ENCODE results near the gene DNAH10. TPM values are rescaled to one million over a fixed set of nuclear protein-coding genes. Genes with fewer than 3 reads are reported as not detected.

DNAH10 gene
- total and polyA plus RNA-seq, 2 of the 4 experiments (the other 2 are of a cell fraction), result 0.18 to 0.22 TPM

- in situ Hi-C loops (cut with MboI; ENCODE audit: low sequenced_read_pairs), result no loop called here
- no peak overlapping the region for H3K4me2 ChIP-seq (ENCODE audit: low read depth, low read length)
- no peak overlapping the region for H3K18ac ChIP-seq (ENCODE audit: low read depth, low read length)
- H2AK5ac ChIP-seq (ENCODE audit: low read depth, low read length), result no peak overlapping the region
- no peak overlapping the region for H3K4ac ChIP-seq (ENCODE audit: low read depth, low read length)
- no peak overlapping the region for H4K8ac ChIP-seq (ENCODE audit: low read depth in 2 of 2, low read length in 2 of 2)
- BruUV-seq (replicated peaks), result no TSS peak
- H2BK120ac ChIP-seq (ENCODE audit: low read depth, low read length), result no peak overlapping the region
- TF ChIP-seq RCOR1 (IDR thresholded peaks at IDR 0.05; ENCODE audit: insufficient replicate concordance, low read length) (no peak), USF2 (IDR thresholded peaks at IDR 0.05; ENCODE audit: low read depth, low read length) (no peak), RFX5 (IDR thresholded peaks at IDR 0.05; ENCODE audit: low read depth, low read length) (no peak)
- no peak overlapping the region for H2BK15ac ChIP-seq (ENCODE audit: low read depth, low read length)
- H2AK9ac ChIP-seq (replicated peaks; ENCODE audit: low read depth, low read length, poor library complexity), result peak overlapping the region; percentile 8
- no peak overlapping the region for H3K4me3 ChIP-seq (ENCODE audit: insufficient read depth, low read depth, low read length)
- H2BK20ac ChIP-seq (ENCODE audit: low read depth, low read length), result no peak overlapping the region
- no peaks in the 10 kb centered on the region for H3K27me3 ChIP-seq (ENCODE audit: control insufficient read depth, insufficient read depth, low read length)
- CTCF ChIA-PET, result no interaction called here
- peaks cover 15% of the 10 kb centered on the region; the same call in 1 of the 2 replicates for H3K9me1 ChIP-seq (ENCODE audit: insufficient read depth, low read length)
- H3K36me3 ChIP-seq (ENCODE audit: control insufficient read depth, insufficient read depth, low read length), result peaks cover 58% of the 10 kb centered on the region
- peaks cover 4 to 36% of the 10 kb centered on the region in 2 experiments; a peak in 3 of 4 replicates for H3K79me1 ChIP-seq (ENCODE audit: low read depth in 1 of 2, low read length in 2 of 2)
- H3K27ac ChIP-seq (ENCODE audit: insufficient read depth, low read length), result no peak overlapping the region
- dilution Hi-C loops (cut with HindIII; ENCODE audit: low sequenced_read_pairs, unreplicated experiment), result no loop called here
- H4K5ac ChIP-seq (ENCODE audit: low read depth, low read length), result no peak overlapping the region
- POLR2A ChIA-PET (ENCODE audit: unreplicated experiment), result no interaction called here
- DNase-seq (no peak), ATAC-seq (ENCODE audit: low read depth) (no peak)
- intact Hi-C loops (cut with micrococcal nuclease), result no loop called here
- no peak overlapping the region for H2BK5ac ChIP-seq (ENCODE audit: low read depth, low read length, poor library complexity, severe bottlenecking)
- WGBS, 2 experiments (ENCODE audit: extremely low coverage in 2 of 2, insufficient read length in 1 of 2), result 89% methylated on average over 3 of the region's 9 CpGs; no CpG with 5 or more reads in 1 of the 2 experiments
- H2AFZ ChIP-seq (replicated peaks; ENCODE audit: low read length, poor library complexity), result no peak overlapping the region
- no peak overlapping the region for H3K56ac ChIP-seq (ENCODE audit: extremely low read depth, insufficient read depth, low read length)
- no peak overlapping the region for H3K23ac ChIP-seq (ENCODE audit: low read depth, low read length)
- peaks cover 16% of the 10 kb centered on the region for H3K4me1 ChIP-seq (ENCODE audit: control insufficient read depth, insufficient read depth, low read length)
- H3K9me3 ChIP-seq (ENCODE audit: control insufficient read depth, insufficient read depth, low read length), result peaks cover 6% of the 10 kb centered on the region
- no peak overlapping the region for H3K9ac ChIP-seq (ENCODE audit: low read depth, low read length)
- no peak overlapping the region for H3K14ac ChIP-seq (replicated peaks; ENCODE audit: low read depth, low read length)
- no peak overlapping the region for H4K91ac ChIP-seq (ENCODE audit: insufficient read depth, low read depth, low read length)
- H4K20me1 ChIP-seq (ENCODE audit: insufficient read depth, low read length), result peaks cover 7% of the 10 kb centered on the region
These were observed 178.5 kb downstream of the DNAH10 start for GRCh38 chr12:123940627-123940966.
